Measurements from ENCODE around the gene KLHDC4. TPM values are rescaled to one million over a fixed set of nuclear protein-coding genes. Genes with fewer than 3 reads are reported as not detected.
A peak's percentile ranks its signal among the peaks of the same experiment; 100 is the strongest.

Gene KLHDC4
- total and polyA plus RNA-seq, 2 experiments from 2014 or later: 12.8 to 15.6 TPM

DNA sequence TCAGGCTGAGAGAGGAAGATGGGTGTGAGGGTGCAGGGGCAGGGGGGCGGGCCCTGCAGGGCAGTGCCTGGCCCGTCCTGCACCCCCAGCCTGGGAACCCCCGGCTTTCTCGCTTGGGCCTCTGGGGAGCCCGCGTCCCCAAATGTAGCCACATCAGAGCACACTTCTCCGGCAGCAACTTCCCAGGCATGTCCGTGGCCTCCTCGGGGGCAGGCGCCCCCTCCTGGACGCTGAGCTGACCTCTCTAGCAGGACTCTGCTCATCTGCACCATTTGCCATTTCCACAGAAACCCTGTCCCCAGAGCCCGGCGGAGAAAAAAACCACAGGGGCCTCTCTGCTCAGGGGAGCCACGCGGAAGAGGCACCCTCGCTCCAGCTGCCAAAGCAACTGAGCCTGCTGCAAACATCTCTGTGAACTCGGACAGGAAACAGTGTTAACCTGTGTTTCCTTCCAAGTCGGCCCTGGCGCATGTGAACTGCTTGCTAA is 63.4 kb downstream of the KLHDC4 start:
- DNase-seq (ENCODE audit: low spot score): peak; percentile 26
- H3K4me3 ChIP-seq: no peak overlapping the region
- no peaks in the 10 kb centered on the region for H3K4me1 ChIP-seq (ENCODE audit: insufficient read depth)
- no peaks in the 10 kb centered on the region for H3K27me3 ChIP-seq
- H3K79me2 ChIP-seq: no peaks in the 10 kb centered on the region
- no peak overlapping the region for H2AFZ ChIP-seq
- no peaks in the 10 kb centered on the region for H4K20me1 ChIP-seq (ENCODE audit: insufficient read depth, poor library complexity, severe bottlenecking)
- no peak overlapping the region for H3K27ac ChIP-seq
- no peaks in the 10 kb centered on the region for H3K9me2 ChIP-seq (replicated peaks; ENCODE audit: insufficient read depth)
- no peaks in the 10 kb centered on the region for H3K36me3 ChIP-seq (replicated peaks; ENCODE audit: insufficient read depth, low read depth)
- 69% methylated on average over 18 of the region's 19 CpGs for WGBS (ENCODE audit: low lambda C conversion rate, missing lambda C conversion rate)
- H3K4me2 ChIP-seq: no peak overlapping the region
- TF ChIP-seq, protein P1, sequence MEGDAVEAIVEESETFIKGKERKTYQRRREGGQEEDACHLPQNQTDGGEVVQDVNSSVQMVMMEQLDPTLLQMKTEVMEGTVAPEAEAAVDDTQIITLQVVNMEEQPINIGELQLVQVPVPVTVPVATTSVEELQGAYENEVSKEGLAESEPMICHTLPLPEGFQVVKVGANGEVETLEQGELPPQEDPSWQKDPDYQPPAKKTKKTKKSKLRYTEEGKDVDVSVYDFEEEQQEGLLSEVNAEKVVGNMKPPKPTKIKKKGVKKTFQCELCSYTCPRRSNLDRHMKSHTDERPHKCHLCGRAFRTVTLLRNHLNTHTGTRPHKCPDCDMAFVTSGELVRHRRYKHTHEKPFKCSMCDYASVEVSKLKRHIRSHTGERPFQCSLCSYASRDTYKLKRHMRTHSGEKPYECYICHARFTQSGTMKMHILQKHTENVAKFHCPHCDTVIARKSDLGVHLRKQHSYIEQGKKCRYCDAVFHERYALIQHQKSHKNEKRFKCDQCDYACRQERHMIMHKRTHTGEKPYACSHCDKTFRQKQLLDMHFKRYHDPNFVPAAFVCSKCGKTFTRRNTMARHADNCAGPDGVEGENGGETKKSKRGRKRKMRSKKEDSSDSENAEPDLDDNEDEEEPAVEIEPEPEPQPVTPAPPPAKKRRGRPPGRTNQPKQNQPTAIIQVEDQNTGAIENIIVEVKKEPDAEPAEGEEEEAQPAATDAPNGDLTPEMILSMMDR (IDR thresholded peaks at IDR 0.05; ENCODE audit: poor library complexity): peak; percentile 45
- TF ChIP-seq EZH2 (IDR thresholded peaks at IDR 0.05; ENCODE audit: borderline replicate concordance): no peak
- no peaks in the 10 kb centered on the region for H3K9me3 ChIP-seq (ENCODE audit: low read depth)

DNA sequence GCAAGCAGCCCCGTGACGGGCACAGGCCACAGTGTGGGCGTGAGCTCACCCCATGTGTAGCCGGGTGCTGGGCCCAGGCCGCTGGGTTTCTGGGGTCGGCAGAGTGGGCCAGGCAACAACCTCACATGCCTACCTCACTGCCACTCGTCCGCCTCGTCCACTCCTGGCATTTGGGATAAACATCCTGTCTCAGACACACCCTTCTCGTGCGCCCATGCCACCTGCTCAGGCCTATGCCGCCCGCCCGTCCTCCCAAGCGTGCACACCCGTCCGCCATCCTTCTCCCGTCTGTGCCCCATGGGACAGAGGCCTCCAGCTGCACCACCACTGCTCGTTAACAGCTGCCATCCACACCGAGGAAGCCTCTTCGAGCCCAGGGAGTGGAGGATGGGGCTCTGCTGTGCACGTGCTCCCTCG is 64.3 kb downstream of the KLHDC4 start:
- Histone ChIP-seq H3K9me3 (ENCODE audit: low read depth) (no peaks in the 10 kb centered on the region), H3K36me3 (replicated peaks; ENCODE audit: insufficient read depth, low read depth) (no peaks in the 10 kb centered on the region), H3K27ac (no peak overlapping the region), H3K9me2 (replicated peaks; ENCODE audit: insufficient read depth) (no peaks in the 10 kb centered on the region), H3K27me3 (no peaks in the 10 kb centered on the region), H3K4me3 (no peak overlapping the region), H2AFZ (no peak overlapping the region), H3K4me1 (ENCODE audit: insufficient read depth) (no peaks in the 10 kb centered on the region), H3K4me2 (no peak overlapping the region), H4K20me1 (ENCODE audit: insufficient read depth, poor library complexity, severe bottlenecking) (no peaks in the 10 kb centered on the region), H3K79me2 (no peaks in the 10 kb centered on the region)
- no peak for DNase-seq (ENCODE audit: low spot score)
- TF ChIP-seq, protein P1 (IDR thresholded peaks at IDR 0.05; ENCODE audit: poor library complexity): no peak
- TF ChIP-seq EZH2 (IDR thresholded peaks at IDR 0.05; ENCODE audit: borderline replicate concordance) (no peak), EZH2phosphoT487 (IDR thresholded peaks at IDR 0.05; ENCODE audit: low read depth, severe bottlenecking, unreplicated experiment) (no peak)
- WGBS (ENCODE audit: low lambda C conversion rate, missing lambda C conversion rate): 96% methylated on average over 22 of the region's 23 CpGs

DNA sequence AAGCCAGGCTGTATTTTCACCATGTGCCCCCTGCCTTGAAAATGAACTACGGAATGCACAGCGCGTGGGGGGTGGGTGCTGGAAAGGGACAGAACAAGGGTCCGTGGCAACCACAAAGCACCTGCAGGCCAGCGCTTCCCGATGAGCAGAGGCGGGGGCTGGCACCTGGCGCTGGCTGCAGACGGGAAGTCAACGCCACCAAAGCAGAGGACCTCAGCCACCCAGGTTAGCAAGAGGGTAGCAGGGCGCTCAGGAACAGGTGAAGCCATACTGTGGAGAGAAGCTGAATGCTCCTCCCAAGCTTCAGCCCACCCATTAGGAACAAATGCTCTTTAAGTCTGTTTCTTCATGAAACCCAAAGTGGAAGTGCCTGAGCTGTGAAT is 64.7 kb downstream of the KLHDC4 start:
- H4K20me1 ChIP-seq (ENCODE audit: insufficient read depth, poor library complexity, severe bottlenecking): no peaks in the 10 kb centered on the region
- no peak overlapping the region for H3K4me2 ChIP-seq
- H3K9me2 ChIP-seq (replicated peaks; ENCODE audit: insufficient read depth): no peaks in the 10 kb centered on the region
- no peaks in the 10 kb centered on the region for H3K36me3 ChIP-seq (replicated peaks; ENCODE audit: insufficient read depth, low read depth)
- H3K79me2 ChIP-seq: no peaks in the 10 kb centered on the region
- H2AFZ ChIP-seq: no peak overlapping the region
- WGBS (ENCODE audit: low lambda C conversion rate, missing lambda C conversion rate): 97% methylated on average over 11 of the region's 11 CpGs
- no peaks in the 10 kb centered on the region for H3K4me1 ChIP-seq (ENCODE audit: insufficient read depth)
- no peak overlapping the region for H3K27ac ChIP-seq
- no peaks in the 10 kb centered on the region for H3K9me3 ChIP-seq (ENCODE audit: low read depth)
- TF ChIP-seq EZH2phosphoT487 (IDR thresholded peaks at IDR 0.05; ENCODE audit: low read depth, severe bottlenecking, unreplicated experiment) (no peak), EZH2 (IDR thresholded peaks at IDR 0.05; ENCODE audit: borderline replicate concordance) (no peak)
- TF ChIP-seq, protein P1 (IDR thresholded peaks at IDR 0.05; ENCODE audit: poor library complexity): no peak
- no peak overlapping the region for H3K4me3 ChIP-seq
- no peaks in the 10 kb centered on the region for H3K27me3 ChIP-seq
- no peak for DNase-seq (ENCODE audit: low spot score)

Data from hepatocyte (in vitro differentiated cells).